ENCODE measurements around the gene AJM1. TPM values are rescaled to one million over a fixed set of nuclear protein-coding genes. Genes with fewer than 3 reads are reported as not detected.

The AJM1 gene
- total RNA-seq, 1 donor from 2014 or later: 2.2 TPM

DNA sequence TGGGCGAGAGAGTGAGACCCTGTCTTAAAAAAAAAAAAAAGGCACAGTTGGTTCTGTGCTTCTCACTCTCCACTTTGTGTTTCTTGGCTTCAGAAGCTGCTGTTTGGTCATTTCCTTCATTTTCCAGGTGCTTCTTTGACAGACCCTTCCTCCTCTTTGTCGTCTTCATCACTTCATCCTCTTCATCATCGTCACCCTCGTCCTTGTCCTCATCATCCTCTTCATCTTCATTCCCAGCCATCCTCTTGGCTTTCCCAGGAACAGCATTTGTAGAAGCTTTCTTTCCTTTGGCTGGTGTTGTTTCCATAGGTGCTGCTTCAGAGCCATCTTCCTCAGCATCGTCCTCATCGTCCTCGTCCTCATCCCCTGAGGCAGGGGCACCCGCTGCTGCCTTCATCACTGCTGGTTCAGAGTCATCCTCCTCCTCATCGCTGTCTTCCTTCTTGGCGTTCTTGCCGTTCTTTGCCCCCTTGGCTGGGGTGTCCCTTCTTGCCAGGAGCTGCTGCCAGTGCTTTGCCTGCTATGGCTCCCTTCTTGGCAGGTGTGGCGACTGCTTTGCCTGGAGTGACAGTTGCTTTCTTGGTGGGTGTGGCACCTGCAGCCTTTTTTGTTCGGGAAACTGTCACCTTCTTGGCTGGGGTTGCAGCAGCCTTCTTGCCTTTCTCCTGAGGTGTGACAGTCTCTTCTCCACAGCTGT, 27.4 kb upstream of the AJM1 start:
- DNase-seq (ENCODE audit: low read depth): no peak
- TF ChIP-seq, protein P1, sequence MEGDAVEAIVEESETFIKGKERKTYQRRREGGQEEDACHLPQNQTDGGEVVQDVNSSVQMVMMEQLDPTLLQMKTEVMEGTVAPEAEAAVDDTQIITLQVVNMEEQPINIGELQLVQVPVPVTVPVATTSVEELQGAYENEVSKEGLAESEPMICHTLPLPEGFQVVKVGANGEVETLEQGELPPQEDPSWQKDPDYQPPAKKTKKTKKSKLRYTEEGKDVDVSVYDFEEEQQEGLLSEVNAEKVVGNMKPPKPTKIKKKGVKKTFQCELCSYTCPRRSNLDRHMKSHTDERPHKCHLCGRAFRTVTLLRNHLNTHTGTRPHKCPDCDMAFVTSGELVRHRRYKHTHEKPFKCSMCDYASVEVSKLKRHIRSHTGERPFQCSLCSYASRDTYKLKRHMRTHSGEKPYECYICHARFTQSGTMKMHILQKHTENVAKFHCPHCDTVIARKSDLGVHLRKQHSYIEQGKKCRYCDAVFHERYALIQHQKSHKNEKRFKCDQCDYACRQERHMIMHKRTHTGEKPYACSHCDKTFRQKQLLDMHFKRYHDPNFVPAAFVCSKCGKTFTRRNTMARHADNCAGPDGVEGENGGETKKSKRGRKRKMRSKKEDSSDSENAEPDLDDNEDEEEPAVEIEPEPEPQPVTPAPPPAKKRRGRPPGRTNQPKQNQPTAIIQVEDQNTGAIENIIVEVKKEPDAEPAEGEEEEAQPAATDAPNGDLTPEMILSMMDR (conservative IDR thresholded peaks at IDR 0.05; ENCODE audit: low read depth, low read length): no peak
- no peak overlapping the region for H3K4me3 ChIP-seq (ENCODE audit: low read depth, low read length)

DNA sequence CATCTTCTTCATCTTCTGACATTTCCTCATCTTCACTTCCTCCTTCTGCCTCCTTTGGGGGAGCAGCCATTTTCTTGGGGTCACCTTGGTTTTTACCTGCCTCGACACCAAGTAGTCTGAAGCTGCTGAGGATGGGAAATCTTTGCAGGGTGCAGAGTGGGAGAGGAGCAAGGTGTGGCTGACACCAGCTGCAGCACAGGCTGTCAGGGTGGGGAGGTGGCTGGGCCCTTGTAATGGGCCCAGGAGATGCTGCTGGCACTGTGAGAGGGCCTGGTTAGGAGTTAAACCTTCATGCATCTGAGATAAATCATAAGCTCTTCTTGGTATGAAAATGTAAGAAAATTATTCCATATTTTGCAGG, 26.9 kb upstream of the AJM1 start:
- no peak for DNase-seq (ENCODE audit: low read depth)
- H3K4me3 ChIP-seq (ENCODE audit: low read depth, low read length): no peak overlapping the region
- TF ChIP-seq, protein P1 (conservative IDR thresholded peaks at IDR 0.05; ENCODE audit: low read depth, low read length): no peak

DNA sequence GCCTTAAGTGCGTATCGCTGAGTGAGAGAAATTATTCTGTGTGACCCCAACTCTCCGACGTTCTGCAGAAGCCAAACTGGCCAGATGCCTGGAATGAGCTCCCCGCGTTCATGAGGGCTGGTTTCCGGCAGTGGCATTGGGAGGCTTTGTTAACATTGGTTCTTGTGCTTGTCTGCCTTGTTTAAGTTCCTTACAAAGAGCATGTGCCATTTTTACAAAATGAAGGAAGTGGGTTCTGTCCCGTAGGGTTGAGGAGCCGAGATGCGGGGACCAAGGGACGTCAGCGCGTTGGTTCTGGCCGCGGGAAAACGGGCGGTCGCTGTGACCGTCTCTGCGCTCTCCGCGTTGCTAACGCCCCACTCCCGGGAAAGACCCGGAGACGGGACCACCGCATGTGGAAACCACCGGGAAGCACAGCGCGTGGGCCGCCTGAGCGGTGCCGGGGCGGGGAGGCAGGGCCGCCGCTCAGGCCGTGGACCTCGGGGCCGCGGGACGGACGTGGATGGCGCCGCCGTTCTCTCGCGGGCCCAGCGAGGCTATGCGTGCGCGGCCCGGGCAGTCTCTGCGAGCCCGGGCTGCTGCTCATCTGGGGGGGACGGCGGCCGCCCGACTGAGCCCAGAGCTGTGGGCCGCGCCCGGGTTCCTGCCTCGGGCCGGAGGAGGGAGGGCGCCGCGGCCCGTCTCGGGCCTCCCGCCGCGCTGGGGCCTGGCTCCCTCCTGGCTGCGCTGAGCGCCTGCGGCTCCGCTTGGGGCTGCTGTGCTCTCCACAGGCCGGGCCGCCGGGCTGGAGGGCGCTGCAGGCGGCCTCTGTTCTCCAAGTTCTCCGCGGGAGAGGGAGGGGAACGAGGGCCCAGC, 21.1 kb upstream of the AJM1 start:
- H3K4me3 ChIP-seq (ENCODE audit: low read depth, low read length): no peak overlapping the region
- TF ChIP-seq, protein P1 (conservative IDR thresholded peaks at IDR 0.05; ENCODE audit: low read depth, low read length): no peak
- no peak for DNase-seq (ENCODE audit: low read depth)

DNA sequence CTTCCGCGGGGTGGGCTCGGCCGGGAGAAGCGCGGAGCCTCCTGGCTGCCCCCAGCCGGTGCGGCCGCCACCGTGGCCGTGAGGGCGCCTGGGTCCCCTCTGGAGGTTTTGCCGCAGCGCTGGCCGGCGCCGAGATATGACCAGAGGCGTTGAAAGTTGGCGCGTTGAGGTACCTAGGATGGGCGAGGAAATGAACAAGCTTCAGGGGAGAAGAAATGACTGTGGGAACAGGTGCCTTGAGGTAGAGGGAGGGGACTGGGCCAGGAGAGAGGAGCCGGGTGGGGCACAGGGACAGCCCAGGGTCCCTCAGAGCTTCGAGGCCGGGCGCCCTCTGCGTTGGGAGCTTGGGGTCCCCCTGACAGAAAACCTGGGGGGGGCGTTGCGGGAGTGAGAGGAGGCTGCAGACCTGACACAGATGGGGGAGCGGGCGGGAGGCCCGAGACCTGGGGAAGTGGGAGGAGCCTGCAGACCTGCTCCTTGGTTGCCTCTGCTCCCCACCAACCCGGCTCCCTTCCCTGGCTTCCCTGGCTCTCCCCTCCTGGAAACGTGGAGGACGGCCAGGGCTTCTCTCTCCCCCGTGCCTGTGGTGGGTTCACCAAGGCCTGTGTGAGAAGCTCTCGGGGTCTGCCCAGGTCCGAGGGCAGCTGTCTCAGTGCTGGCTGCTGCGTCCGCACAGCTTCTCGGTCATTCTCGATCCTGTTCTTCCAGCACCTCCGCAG, 20.3 kb upstream of the AJM1 start:
- H3K4me3 ChIP-seq (ENCODE audit: low read depth, low read length): no peak overlapping the region
- no peak for DNase-seq (ENCODE audit: low read depth)
- TF ChIP-seq, protein P1 (conservative IDR thresholded peaks at IDR 0.05; ENCODE audit: low read depth, low read length): no peak

DNA sequence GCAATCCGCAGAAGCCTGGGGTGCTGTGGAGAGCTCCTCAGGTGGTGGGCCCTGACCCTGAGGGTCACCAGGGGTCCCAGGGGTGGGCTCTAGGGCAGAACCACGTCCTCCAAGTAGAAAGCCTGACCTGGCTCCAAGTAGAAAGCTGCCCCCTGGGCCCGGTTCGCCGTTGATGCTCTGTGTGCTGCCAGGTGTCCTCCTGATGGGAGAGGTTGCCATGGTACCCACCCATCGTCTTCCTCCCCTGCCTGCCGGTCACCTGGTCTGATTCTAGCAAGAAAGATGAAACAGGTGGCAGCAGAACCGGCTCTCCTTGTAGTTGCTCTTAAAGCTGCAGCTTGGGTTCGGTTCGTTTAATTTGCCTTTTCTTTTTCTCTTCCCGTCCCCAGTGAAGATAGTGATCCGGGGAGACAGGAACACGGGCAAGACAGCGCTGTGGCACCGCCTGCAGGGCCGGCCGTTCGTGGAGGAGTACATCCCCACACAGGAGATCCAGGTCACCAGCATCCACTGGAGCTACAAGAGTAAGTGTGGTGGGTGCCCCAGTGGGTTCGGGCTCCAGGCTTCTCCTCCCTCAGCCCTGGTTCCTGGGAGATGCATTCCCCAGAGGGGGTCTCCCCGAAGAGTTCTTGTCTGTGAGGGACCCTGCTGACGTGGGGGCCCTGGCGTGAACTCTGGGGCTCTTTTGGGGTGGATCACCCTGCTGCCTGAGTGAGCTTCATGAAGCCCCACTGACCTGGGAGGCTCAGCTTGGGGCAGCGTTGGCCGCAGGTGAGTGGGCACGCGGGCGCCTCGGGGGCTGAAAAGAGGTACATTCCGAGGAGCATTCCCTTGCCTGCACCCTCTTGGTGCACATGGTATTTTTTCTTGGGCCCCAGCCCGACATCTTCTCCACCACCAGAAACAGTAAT, 18.9 kb upstream of the AJM1 start:
- H3K4me3 ChIP-seq (ENCODE audit: low read depth, low read length): no peak overlapping the region
- DNase-seq (ENCODE audit: low read depth): no peak
- TF ChIP-seq, protein P1 (conservative IDR thresholded peaks at IDR 0.05; ENCODE audit: low read depth, low read length): no peak

DNA sequence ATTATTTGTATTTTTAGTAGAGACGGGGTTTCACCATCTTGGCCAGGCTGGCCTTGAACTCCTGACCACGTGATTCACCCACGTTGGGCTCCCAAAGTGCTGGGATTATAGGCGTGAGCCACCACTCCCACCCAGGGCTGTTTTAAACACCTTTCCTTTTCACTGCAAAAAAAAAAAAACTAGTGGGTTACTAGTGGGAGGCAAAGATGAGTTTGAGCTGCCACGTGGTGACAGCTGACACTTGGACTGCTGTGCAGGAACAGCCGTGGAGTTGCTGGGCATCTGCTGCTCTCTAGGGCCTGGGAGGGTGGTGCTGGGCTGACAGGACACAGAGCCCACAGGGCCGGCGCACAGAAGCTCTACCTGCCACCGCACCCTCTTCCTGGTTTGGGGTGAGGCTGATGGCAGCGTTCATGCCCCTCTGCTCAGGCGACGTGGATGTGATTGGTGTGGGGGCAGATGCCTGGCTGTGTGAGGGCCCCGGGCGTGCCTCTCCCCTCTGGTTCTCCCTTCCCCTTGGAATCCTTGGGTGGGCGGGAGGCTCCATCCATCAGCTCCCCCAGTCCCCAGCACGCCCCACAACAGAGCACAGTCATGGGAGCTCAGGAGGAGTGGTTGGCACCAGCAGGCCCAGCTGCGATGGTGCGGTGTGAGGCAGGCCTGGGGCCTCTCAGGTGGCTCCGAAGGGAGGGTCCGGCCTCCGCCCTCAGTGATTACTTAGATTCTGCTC, 17.6 kb upstream of the AJM1 start:
- H3K4me3 ChIP-seq (ENCODE audit: low read depth, low read length): no peak overlapping the region
- no peak for DNase-seq (ENCODE audit: low read depth)
- TF ChIP-seq, protein P1 (conservative IDR thresholded peaks at IDR 0.05; ENCODE audit: low read depth, low read length): no peak
